ENCODE data around the gene ATG9B. TPM values are rescaled to one million over a fixed set of nuclear protein-coding genes. Genes with fewer than 3 reads are reported as not detected.

The ATG9B gene
- total and polyA plus RNA-seq, 2 of the 13 experiments (the other 11 are each of a cell fraction or from before 2014, with no cell fraction given) = 0.24 TPM; not detected in 1

DNA sequence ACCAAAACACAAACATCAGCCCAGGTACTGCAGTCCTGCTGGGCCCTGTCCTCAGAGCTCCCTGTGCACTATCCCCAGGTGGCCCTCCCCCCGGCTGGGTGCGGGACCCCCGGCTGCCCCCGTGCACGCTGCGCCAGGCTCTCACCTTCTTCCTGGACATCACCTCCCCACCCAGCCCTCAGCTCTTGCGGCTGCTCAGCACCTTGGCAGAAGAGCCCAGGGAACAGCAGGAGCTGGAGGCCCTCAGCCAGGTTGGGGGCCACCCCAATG lies 14.3 kb downstream of the ATG9B start (continued):
- TF ChIP-seq ZNF343 (CRISPR knock-in tag; IDR thresholded peaks at IDR 0.05) (no peak), CREB1 (IDR thresholded peaks at IDR 0.05) (no peak), CREB1 (CRISPR knock-in tag; IDR thresholded peaks at IDR 0.05) (no peak), KDM5B (CRISPR knock-in tag; IDR thresholded peaks at IDR 0.05; ENCODE audit: borderline replicate concordance) (no peak), ZFAT (CRISPR knock-in tag; conservative IDR thresholded peaks at IDR 0.05) (no peak), ZBTB21 (CRISPR knock-in tag; IDR thresholded peaks at IDR 0.05) (no peak), SMC3 (IDR thresholded peaks at IDR 0.05; ENCODE audit: low read length) (no peak), ATF1 (CRISPR knock-in tag; IDR thresholded peaks at IDR 0.05) (no peak), FIP1L1 (IDR thresholded peaks at IDR 0.05; ENCODE audit: borderline replicate concordance, insufficient read depth, low read depth, low read length) (no peak), NR1H2 (CRISPR knock-in tag; IDR thresholded peaks at IDR 0.05; ENCODE audit: borderline replicate concordance, low read depth) (no peak), MAF1 (CRISPR knock-in tag; IDR thresholded peaks at IDR 0.05; ENCODE audit: borderline replicate concordance) (no peak), NR3C1 (CRISPR knock-in tag; IDR thresholded peaks at IDR 0.05) (no peak), TOPORS (CRISPR knock-in tag; IDR thresholded peaks at IDR 0.05) (no peak), BRCA1 (CRISPR knock-in tag; IDR thresholded peaks at IDR 0.05) (no peak), HDAC1 (CRISPR knock-in tag; IDR thresholded peaks at IDR 0.05) (0 out of 2 replicates have a peak, but pooled peaks have one; percentile 26)
- TF ChIP-seq, protein P1, sequence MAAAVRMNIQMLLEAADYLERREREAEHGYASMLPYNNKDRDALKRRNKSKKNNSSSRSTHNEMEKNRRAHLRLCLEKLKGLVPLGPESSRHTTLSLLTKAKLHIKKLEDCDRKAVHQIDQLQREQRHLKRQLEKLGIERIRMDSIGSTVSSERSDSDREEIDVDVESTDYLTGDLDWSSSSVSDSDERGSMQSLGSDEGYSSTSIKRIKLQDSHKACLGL (CRISPR knock-in tag; IDR thresholded peaks at IDR 0.05) = no peak
- TF ChIP-seq, protein P2, sequence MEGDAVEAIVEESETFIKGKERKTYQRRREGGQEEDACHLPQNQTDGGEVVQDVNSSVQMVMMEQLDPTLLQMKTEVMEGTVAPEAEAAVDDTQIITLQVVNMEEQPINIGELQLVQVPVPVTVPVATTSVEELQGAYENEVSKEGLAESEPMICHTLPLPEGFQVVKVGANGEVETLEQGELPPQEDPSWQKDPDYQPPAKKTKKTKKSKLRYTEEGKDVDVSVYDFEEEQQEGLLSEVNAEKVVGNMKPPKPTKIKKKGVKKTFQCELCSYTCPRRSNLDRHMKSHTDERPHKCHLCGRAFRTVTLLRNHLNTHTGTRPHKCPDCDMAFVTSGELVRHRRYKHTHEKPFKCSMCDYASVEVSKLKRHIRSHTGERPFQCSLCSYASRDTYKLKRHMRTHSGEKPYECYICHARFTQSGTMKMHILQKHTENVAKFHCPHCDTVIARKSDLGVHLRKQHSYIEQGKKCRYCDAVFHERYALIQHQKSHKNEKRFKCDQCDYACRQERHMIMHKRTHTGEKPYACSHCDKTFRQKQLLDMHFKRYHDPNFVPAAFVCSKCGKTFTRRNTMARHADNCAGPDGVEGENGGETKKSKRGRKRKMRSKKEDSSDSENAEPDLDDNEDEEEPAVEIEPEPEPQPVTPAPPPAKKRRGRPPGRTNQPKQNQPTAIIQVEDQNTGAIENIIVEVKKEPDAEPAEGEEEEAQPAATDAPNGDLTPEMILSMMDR (CRISPR knock-in tag; IDR thresholded peaks at IDR 0.05) = no peak
- TF ChIP-seq, protein P3, sequence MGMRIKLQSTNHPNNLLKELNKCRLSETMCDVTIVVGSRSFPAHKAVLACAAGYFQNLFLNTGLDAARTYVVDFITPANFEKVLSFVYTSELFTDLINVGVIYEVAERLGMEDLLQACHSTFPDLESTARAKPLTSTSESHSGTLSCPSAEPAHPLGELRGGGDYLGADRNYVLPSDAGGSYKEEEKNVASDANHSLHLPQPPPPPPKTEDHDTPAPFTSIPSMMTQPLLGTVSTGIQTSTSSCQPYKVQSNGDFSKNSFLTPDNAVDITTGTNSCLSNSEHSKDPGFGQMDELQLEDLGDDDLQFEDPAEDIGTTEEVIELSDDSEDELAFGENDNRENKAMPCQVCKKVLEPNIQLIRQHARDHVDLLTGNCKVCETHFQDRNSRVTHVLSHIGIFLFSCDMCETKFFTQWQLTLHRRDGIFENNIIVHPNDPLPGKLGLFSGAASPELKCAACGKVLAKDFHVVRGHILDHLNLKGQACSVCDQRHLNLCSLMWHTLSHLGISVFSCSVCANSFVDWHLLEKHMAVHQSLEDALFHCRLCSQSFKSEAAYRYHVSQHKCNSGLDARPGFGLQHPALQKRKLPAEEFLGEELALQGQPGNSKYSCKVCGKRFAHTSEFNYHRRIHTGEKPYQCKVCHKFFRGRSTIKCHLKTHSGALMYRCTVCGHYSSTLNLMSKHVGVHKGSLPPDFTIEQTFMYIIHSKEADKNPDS (CRISPR knock-in tag; IDR thresholded peaks at IDR 0.05) = 0 out of 2 replicates have a peak, but pooled peaks have one; percentile 42
